Psoas muscle (tissue), 8 donors: ENCODE measurements around the gene WNT3. TPM values are rescaled to one million over a fixed set of nuclear protein-coding genes. Genes with fewer than 3 reads are reported as not detected.

Experiments
- ATAC-seq, 4 donors: fragments of 200-7000 bp; cut with Tn5 transposase; one replicate each; pipeline ENCODE4 v1.9.1; 2020; ENCODE audit warnings: moderate library complexity in 3 of 4, mild to moderate bottlenecking in 2 of 4
- DNase-seq, 2 donors: peaks; one replicate each; pipeline ENCODE4 v3.0.0-alpha.2; 2020
- H3K27ac ChIP-seq: fragments of 200-600 bp; one replicate; pipeline ENCODE4 v1.8.0; 2022
- H3K27me3 ChIP-seq, 3 donors: fragments of 200-600 bp in 1 of 3; one replicate each; pipeline versions ENCODE4 v1.6.1 to v1.8.0; 2013 to 2022; ENCODE audit warnings: low read length in 2 of 3, mild to moderate bottlenecking in 2 of 3, moderate library complexity in 1 of 3; ENCODE audit not compliant: insufficient read depth in 3 of 3
- H3K36me3 ChIP-seq, 2 donors: fragments of 200-600 bp in 1 of 2; one replicate each; pipeline versions ENCODE4 v1.6.1 to v1.8.0; 2013 to 2022; ENCODE audit warnings: low read depth in 1 of 2, mild to moderate bottlenecking in 1 of 2, moderate library complexity in 1 of 2; ENCODE audit not compliant: insufficient read depth in 1 of 2
- H3K4me1 ChIP-seq: fragments of 200-600 bp; one replicate; pipeline ENCODE4 v1.8.0; 2022
- H3K4me3 ChIP-seq: fragments of 200-600 bp; one replicate; pipeline ENCODE4 v1.8.0; 2022; ENCODE audit warnings: mild to moderate bottlenecking
- H3K9me3 ChIP-seq: fragments of 200-600 bp; one replicate; pipeline ENCODE4 v1.8.0; 2022
- CTCF ChIP-seq: fragments of 200-600 bp; IDR thresholded peaks from one replicate; pipeline ENCODE4 v1.8.0; 2022; ENCODE audit warnings: antibody characterized with exemption
- WGBS, 3 donors: extraction: QIAGEN DNeasy Blood & Tissue Kit; methylation state at CpG; one replicate each; pipeline versions ENCODE4 v1.1.6 to v1.1.7; 2013; 5-methylcytosine and 5-hydroxymethylcytosine counted together
- intact Hi-C, 2 donors: fragments of 100-400 bp; cut with DNase I; formaldehyde crosslinking; loops; one replicate each; pipeline versions ENCODE4 v1.11.0 to v1.14.2; 2022
- polyA plus RNA-seq, 3 donors: library from polyadenylated mRNA; stranded (reverse); fragments of 200-250 nt; gene quantifications; one replicate each; pipeline ENCODE4 v1.2.3, GENCODE V29; 2013
- total RNA-seq, 4 donors: library from RNA; stranded (reverse); fragmentation: NEBNext Ultra II Directional in 2 of 4; extraction: Animal tissue kit (Norgen Biotek cat#: 25700) in 2 of 4; gene quantifications; one replicate each; pipeline versions ENCODE4 v1.2.1 to v1.2.4, GENCODE V29; 2021 to 2023
- donor health status: healthy with polysubstance abuse.
- donor health status: DM: no; HTN: no; CAD: no; lungs with moderate emphysema.
- donor health status: Bipolar disorder and iron deficiency.
- donor health status: healthy.
- donor health status: DM: yes; HTN: yes; CAD: no.
- donor health status: DM: no; HTN: no; CAD: no.
- donor health status: DM: no; HTN: no; CAD: no.
- donor health status: DM: yes; HTN: yes; CAD: no.

The WNT3 gene
- total and polyA plus RNA-seq, 7 donors = 0.06 to 0.36 (median 0.10) TPM; not detected in 2

- no peak for TF ChIP-seq CTCF
- H3K36me3 ChIP-seq = no peaks in the 10 kb centered on the region
- no peaks in the 10 kb centered on the region for H3K4me1 ChIP-seq
- DNase-seq = no peak
- H3K4me3 ChIP-seq = no peak overlapping the region
- H3K27ac ChIP-seq = no peak overlapping the region
- H3K9me3 ChIP-seq = no peaks in the 10 kb centered on the region
- no peak for ATAC-seq
- peaks cover 0 to 20% (median 7%) of the 10 kb centered on the region in 3 donors for H3K27me3 ChIP-seq
- intact Hi-C loops = no loop called here
- 93 to 95% (median 93%) methylated on average over 5 of the region's 5 CpGs for WGBS, 3 donors
These were observed 38.5 kb downstream of the WNT3 start for GRCh38 chr17:46780003-46780373.

GRCh38 chr17:46777943-46778915 is 40.3 kb downstream of the WNT3 start:
- H3K36me3 ChIP-seq = no peaks in the 10 kb centered on the region
- no peak overlapping the region for H3K27ac ChIP-seq
- no peaks in the 10 kb centered on the region for H3K9me3 ChIP-seq
- intact Hi-C loops = no loop called here
- peaks cover 0 to 22% (median 7%) of the 10 kb centered on the region in 3 donors for H3K27me3 ChIP-seq
- H3K4me1 ChIP-seq = no peaks in the 10 kb centered on the region
- H3K4me3 ChIP-seq = no peak overlapping the region
- TF ChIP-seq CTCF = no peak
- 48 to 53% (median 50%) methylated on average over 23 of the region's 23 CpGs for WGBS, 3 donors
- DNase-seq (no peak), ATAC-seq (no peak)

- Histone ChIP-seq H3K9me3 (no peaks in the 10 kb centered on the region), H3K4me3 (no peak overlapping the region), H3K36me3 (no peaks in the 10 kb centered on the region), H3K27ac (no peak overlapping the region), H3K4me1 (peaks cover 6% of the 10 kb centered on the region), H3K27me3 (peaks cover 0 to 36% (median 7%) of the 10 kb centered on the region in 3 donors)
- TF ChIP-seq CTCF = no peak
- no peak for ATAC-seq
- DNase-seq = no peak
- 76 to 78% (median 76%) methylated on average over 12 of the region's 12 CpGs for WGBS, 3 donors
- intact Hi-C loops = no loop called here
These were observed 42.0 kb downstream of the WNT3 start for GRCh38 chr17:46776298-46777005.

GRCh38 chr17:46774108-46774737 is 44.3 kb downstream of the WNT3 start:
- H3K27ac ChIP-seq = no peak overlapping the region
- no peaks in the 10 kb centered on the region for H3K9me3 ChIP-seq
- no peak for DNase-seq
- H3K4me1 ChIP-seq = peaks cover 6% of the 10 kb centered on the region
- H3K4me3 ChIP-seq = no peak overlapping the region
- no peak for ATAC-seq
- intact Hi-C loops = loop anchor here in 1 of 2 donors (5.0 kb wide), 1 partner anchor 52 kb away; no protein-coding TSS in a partner anchor
- peaks cover 0 to 58% (median 11%) of the 10 kb centered on the region in 3 donors for H3K27me3 ChIP-seq
- H3K36me3 ChIP-seq = no peaks in the 10 kb centered on the region
- 84 to 86% (median 86%) methylated on average over 10 of the region's 10 CpGs for WGBS, 3 donors
- TF ChIP-seq CTCF = no peak
